Stimulated activated effector memory CD8-positive, alpha-beta T cell treated with anti-CD3 and anti-CD28 coated beads, Interleukin-12 subunit alpha, Interleukin-12 subunit beta, amount 100 ng/mL, for 72 hours (primary cell): ENCODE measurements around the gene ERP44.
"Not testable (repeated sequence)": the region's sequence is repeated elsewhere in the genome, so short reads cannot be mapped to it uniquely, and the experiment has no call there.

Source experiments
- ATAC-seq: fragments of 150-1000 bp; cut with Tn5 transposase; 2 replicates; pipeline ENCODE4 v1.10.0; 2021
- DNase-seq, 2 donors: peaks; one replicate each; pipeline ENCODE4 v3.0.0; 2021 to 2022; ENCODE audit warnings: low spot score in 2 of 2
- H3K27ac Mint-ChIP-seq: one replicate; pipeline ENCODE4 v1.8.0; 2022; ENCODE audit warnings: mild to moderate bottlenecking, mixed read lengths
- H3K36me3 Mint-ChIP-seq: one replicate; pipeline ENCODE4 v1.8.0; 2022; ENCODE audit warnings: mild to moderate bottlenecking, mixed read lengths
- H3K4me1 Mint-ChIP-seq: one replicate; pipeline ENCODE4 v1.8.0; 2022; ENCODE audit warnings: mixed read lengths
- H3K4me3 Mint-ChIP-seq: one replicate; pipeline ENCODE4 v1.8.0; 2022; ENCODE audit warnings: mild to moderate bottlenecking, mixed read lengths
- H3K9me3 Mint-ChIP-seq: one replicate; pipeline ENCODE4 v1.8.0; 2022; ENCODE audit warnings: mixed read lengths

The ERP44 gene

GRCh38 chr9:100020121-100020795, 78.5 kb downstream of the ERP44 start:
- no peak for DNase-seq
- ATAC-seq, result no peak
- Mint-ChIP-seq H3K36me3 (peaks cover 57% of the 10 kb centered on the region), H3K27ac (peak overlapping the region; percentile 16), H3K9me3 (no peaks in the 10 kb centered on the region), H3K4me3 (no peak overlapping the region), H3K4me1 (no peaks in the 10 kb centered on the region)

GRCh38 chr9:100019541-100019940, 79.3 kb downstream of the ERP44 start:
- H3K4me3 Mint-ChIP-seq, result no peak overlapping the region
- H3K36me3 Mint-ChIP-seq, result peaks cover 58% of the 10 kb centered on the region
- no peaks in the 10 kb centered on the region for H3K9me3 Mint-ChIP-seq
- H3K27ac Mint-ChIP-seq, result peak overlapping the region; percentile 16
- ATAC-seq, result no peak
- no peak for DNase-seq
- H3K4me1 Mint-ChIP-seq, result no peaks in the 10 kb centered on the region

GRCh38 chr9:100014846-100015245, 84.0 kb downstream of the ERP44 start:
- peaks cover 5% of the 10 kb centered on the region for H3K9me3 Mint-ChIP-seq
- DNase-seq (no peak), ATAC-seq (no peak)
- H3K36me3 Mint-ChIP-seq, result peaks cover 92% of the 10 kb centered on the region
- H3K27ac Mint-ChIP-seq, result no peak overlapping the region
- H3K4me1 Mint-ChIP-seq, result no peaks in the 10 kb centered on the region
- no peak overlapping the region for H3K4me3 Mint-ChIP-seq

GRCh38 chr9:100013573-100013972, 85.2 kb downstream of the ERP44 start:
- H3K36me3 Mint-ChIP-seq, result peaks cover 82% of the 10 kb centered on the region
- H3K4me1 Mint-ChIP-seq, result no peaks in the 10 kb centered on the region
- H3K27ac Mint-ChIP-seq, result no peak overlapping the region
- H3K4me3 Mint-ChIP-seq, result no peak overlapping the region
- ATAC-seq (no peak), DNase-seq (no peak)
- H3K9me3 Mint-ChIP-seq, result peaks cover 5% of the 10 kb centered on the region

GRCh38 chr9:100012279-100012678, 86.5 kb downstream of the ERP44 start:
- DNase-seq (no peak), ATAC-seq (no peak)
- Mint-ChIP-seq H3K9me3 (peaks cover 5% of the 10 kb centered on the region), H3K36me3 (peaks cover 73% of the 10 kb centered on the region), H3K27ac (no peak overlapping the region), H3K4me3 (no peak overlapping the region), H3K4me1 (no peaks in the 10 kb centered on the region)

- Mint-ChIP-seq H3K9me3 (peaks cover 5% of the 10 kb centered on the region), H3K4me3 (no peak overlapping the region), H3K4me1 (no peaks in the 10 kb centered on the region), H3K36me3 (peaks cover 66% of the 10 kb centered on the region), H3K27ac (no peak overlapping the region)
- ATAC-seq, result peak; percentile 42
- DNase-seq, result peak; percentile 14 to 57
Observed at GRCh38 chr9:100011062-100011681, 87.6 kb downstream of the ERP44 start.

- peaks cover 2% of the 10 kb centered on the region for H3K9me3 Mint-ChIP-seq
- no peak for DNase-seq
- H3K4me3 Mint-ChIP-seq, result no peak overlapping the region
- H3K27ac Mint-ChIP-seq, result no peak overlapping the region
- peaks cover 6% of the 10 kb centered on the region for H3K4me1 Mint-ChIP-seq
- ATAC-seq, result no peak
- peaks cover 48% of the 10 kb centered on the region for H3K36me3 Mint-ChIP-seq
Observed at GRCh38 chr9:99999797-100000196, 99.0 kb downstream of the ERP44 start.

GRCh38 chr9:99998866-99999265, 99.9 kb downstream of the ERP44 start:
- DNase-seq (no peak), ATAC-seq (no peak)
- H3K36me3 Mint-ChIP-seq, result peaks cover 45% of the 10 kb centered on the region
- H3K9me3 Mint-ChIP-seq, result peaks cover 2% of the 10 kb centered on the region
- peaks cover 5% of the 10 kb centered on the region for H3K4me1 Mint-ChIP-seq
- peak overlapping the region; percentile 20 for H3K27ac Mint-ChIP-seq
- no peak overlapping the region for H3K4me3 Mint-ChIP-seq

GRCh38 chr9:99998266-99998665, 100.5 kb downstream of the ERP44 start:
- Mint-ChIP-seq H3K4me3 (no peak overlapping the region), H3K36me3 (peaks cover 40% of the 10 kb centered on the region), H3K4me1 (peaks cover 5% of the 10 kb centered on the region), H3K9me3 (peaks cover 2% of the 10 kb centered on the region), H3K27ac (peak overlapping the region; percentile 20)
- no peak for DNase-seq
- no peak for ATAC-seq

GRCh38 chr9:99990508-99990907, 108.3 kb downstream of the ERP44 start:
- not testable (repeated sequence) for ATAC-seq, DNase-seq, H3K9me3 Mint-ChIP-seq, H3K4me3 Mint-ChIP-seq
- H3K36me3 Mint-ChIP-seq, result peaks cover 18% of the 10 kb centered on the region
- H3K4me1 Mint-ChIP-seq, result peaks cover 12% of the 10 kb centered on the region
- H3K27ac Mint-ChIP-seq, result peak overlapping the region; percentile 48

GRCh38 chr9:99986642-99987041, 112.2 kb downstream of the ERP44 start:
- Mint-ChIP-seq H3K36me3 (peaks cover 35% of the 10 kb centered on the region), H3K9me3 (peaks cover 4% of the 10 kb centered on the region), H3K27ac (peak overlapping the region; percentile 41), H3K4me3 (no peak overlapping the region), H3K4me1 (peaks cover 12% of the 10 kb centered on the region)
- DNase-seq, result no peak
- no peak for ATAC-seq

- no peak overlapping the region for H3K4me3 Mint-ChIP-seq
- DNase-seq, result no peak
- no peaks in the 10 kb centered on the region for H3K4me1 Mint-ChIP-seq
- no peak for ATAC-seq
- H3K9me3 Mint-ChIP-seq, result no peaks in the 10 kb centered on the region
- H3K36me3 Mint-ChIP-seq, result peaks cover 36% of the 10 kb centered on the region
- H3K27ac Mint-ChIP-seq, result peak overlapping the region; percentile 18
Observed at GRCh38 chr9:99980598-99980997, 118.2 kb downstream of the ERP44 start.

GRCh38 chr9:99978221-99978620, 120.6 kb downstream of the ERP44 start:
- no peak overlapping the region for H3K27ac Mint-ChIP-seq
- H3K36me3 Mint-ChIP-seq, result peaks cover 20% of the 10 kb centered on the region

GRCh38 chr9:99977033-99977792, 121.6 kb downstream of the ERP44 start:
- no peaks in the 10 kb centered on the region for H3K9me3 Mint-ChIP-seq
- ATAC-seq (no peak), DNase-seq (no peak)
- peaks cover 18% of the 10 kb centered on the region for H3K36me3 Mint-ChIP-seq
- H3K27ac Mint-ChIP-seq, result no peak overlapping the region
- H3K4me1 Mint-ChIP-seq, result no peaks in the 10 kb centered on the region
- no peak overlapping the region for H3K4me3 Mint-ChIP-seq

More at GRCh38 chr9:99978221-99978620, 120.6 kb downstream of the ERP44 start:
- no peaks in the 10 kb centered on the region for H3K9me3 Mint-ChIP-seq
- H3K4me3 Mint-ChIP-seq, result no peak overlapping the region
- no peak for DNase-seq
- no peak for ATAC-seq
- H3K4me1 Mint-ChIP-seq, result no peaks in the 10 kb centered on the region

GRCh38 chr9:99973455-99973854, 125.3 kb downstream of the ERP44 start:
- no peak overlapping the region for H3K27ac Mint-ChIP-seq
- no peaks in the 10 kb centered on the region for H3K9me3 Mint-ChIP-seq
- no peak overlapping the region for H3K4me3 Mint-ChIP-seq
- peaks cover 16% of the 10 kb centered on the region for H3K36me3 Mint-ChIP-seq
- H3K4me1 Mint-ChIP-seq, result no peaks in the 10 kb centered on the region
- DNase-seq, result no peak
- ATAC-seq, result no peak

GRCh38 chr9:99971410-99971809, 127.4 kb downstream of the ERP44 start:
- DNase-seq (no peak), ATAC-seq (no peak)
- H3K27ac Mint-ChIP-seq, result no peak overlapping the region
- H3K4me1 Mint-ChIP-seq, result no peaks in the 10 kb centered on the region
- H3K4me3 Mint-ChIP-seq, result no peak overlapping the region
- peaks cover 27% of the 10 kb centered on the region for H3K36me3 Mint-ChIP-seq
- no peaks in the 10 kb centered on the region for H3K9me3 Mint-ChIP-seq
